CD14-positive monocyte (primary cell): ENCODE results near the gene IGF1. TPM values are rescaled to one million over a fixed set of nuclear protein-coding genes. Genes with fewer than 3 reads are reported as not detected.

Source experiments
- DNase-seq, 3 donors: peaks; one replicate each; pipeline ENCODE4 v3.0.0-alpha.2; 2011 to 2022
- H2AFZ ChIP-seq: 2 replicates; pipeline ENCODE4 v1.6.0; 2012; ENCODE audit warnings: mild to moderate bottlenecking, low read depth, low read length, inconsistent platforms; ENCODE audit not compliant: insufficient read depth, poor library complexity, severe bottlenecking
- H3K27ac ChIP-seq, 2 donors: 1 replicate in 1 of 2; 2 replicates in 1 of 2; pipeline ENCODE4 v1.5.1; 2012 to 2013; ENCODE audit warnings: low read length in 2 of 2, control low read depth in 1 of 2, inconsistent platforms in 1 of 2, low read depth in 1 of 2, mild to moderate bottlenecking in 1 of 2
- H3K27me3 ChIP-seq, 2 donors: one replicate each; pipeline versions ENCODE4 v1.6.0 to v1.6.1; 2011 to 2013; ENCODE audit warnings: low read length in 2 of 2; ENCODE audit not compliant: control insufficient read depth in 2 of 2, insufficient read depth in 2 of 2
- H3K36me3 ChIP-seq, 2 donors: replicated peaks in 1 of 2; 1 replicate in 1 of 2; 2 replicates in 1 of 2; pipeline versions ENCODE4 v1.5.1 to v1.6.1; 2012 to 2013; ENCODE audit warnings: low read length in 2 of 2, control low read depth in 1 of 2, inconsistent platforms in 1 of 2, mild to moderate bottlenecking in 1 of 2; ENCODE audit not compliant: insufficient read depth in 2 of 2, control insufficient read depth in 1 of 2
- H3K4me1 ChIP-seq, 2 donors: 1 replicate in 1 of 2; 2 replicates in 1 of 2; pipeline versions ENCODE4 v1.5.1 to v1.6.1; 2012 to 2013; ENCODE audit warnings: low read length in 2 of 2, control low read depth in 1 of 2, inconsistent platforms in 1 of 2, mild to moderate bottlenecking in 1 of 2, moderate library complexity in 1 of 2; ENCODE audit not compliant: insufficient read depth in 2 of 2, control insufficient read depth in 1 of 2
- H3K4me2 ChIP-seq: replicated peaks from 2 replicates; pipeline ENCODE3; 2012; ENCODE audit warnings: low read length, moderate library complexity, mild to moderate bottlenecking; ENCODE audit not compliant: poor library complexity, severe bottlenecking; ENCODE audit errors: extremely low read depth
- H3K4me3 ChIP-seq, 3 experiments: fragments of 200-600 bp in 1 of 3; sonication (generic) in 1 of 3; replicated peaks in 1 of 3; 1 replicate in 2 of 3; 2 replicates in 1 of 3; pipeline ENCODE4 v1.5.1; 2011 to 2013; ENCODE audit warnings: low read length in 3 of 3, mild to moderate bottlenecking in 3 of 3, control low read depth in 2 of 3, low read depth in 2 of 3, inconsistent platforms in 1 of 3, moderate library complexity in 1 of 3
- H3K79me2 ChIP-seq: 2 replicates; pipeline ENCODE4 v1.6.0; 2012; ENCODE audit warnings: mild to moderate bottlenecking, control low read depth, inconsistent platforms, low read length, moderate library complexity; ENCODE audit not compliant: insufficient read depth
- H3K9ac ChIP-seq: 2 replicates; pipeline ENCODE4 v1.6.0; 2017; ENCODE audit warnings: low read length, mild to moderate bottlenecking; ENCODE audit not compliant: insufficient read depth, poor library complexity, severe bottlenecking
- H3K9me3 ChIP-seq, 2 donors: replicated peaks in 1 of 2; 1 replicate in 1 of 2; 2 replicates in 1 of 2; pipeline versions ENCODE4 v1.5.1 to v1.6.1; 2012 to 2013; ENCODE audit warnings: low read length in 2 of 2, control low read depth in 1 of 2; ENCODE audit not compliant: control insufficient read depth in 1 of 2, insufficient read depth in 1 of 2
- H4K20me1 ChIP-seq: 2 replicates; pipeline ENCODE4 v1.6.0; 2012; ENCODE audit warnings: mild to moderate bottlenecking, low read length, control low read depth, moderate library complexity; ENCODE audit not compliant: insufficient read depth
- H3K27ac Mint-ChIP-seq, 7 donors: one replicate each; pipeline ENCODE4 v1.8.0; 2020; ENCODE audit warnings: mild to moderate bottlenecking in 7 of 7, mixed read lengths in 7 of 7, moderate library complexity in 6 of 7, inconsistent platforms in 2 of 7
- H3K27me3 Mint-ChIP-seq, 3 donors: one replicate each; pipeline ENCODE4 v1.8.0; 2021 to 2022; ENCODE audit warnings: low read depth in 3 of 3, mild to moderate bottlenecking in 3 of 3, mixed read lengths in 3 of 3, moderate library complexity in 3 of 3, inconsistent platforms in 1 of 3
- H3K36me3 Mint-ChIP-seq, 2 donors: one replicate each; pipeline ENCODE4 v1.8.0; 2020; ENCODE audit warnings: mixed read lengths in 2 of 2, inconsistent platforms in 1 of 2, mild to moderate bottlenecking in 1 of 2
- H3K4me1 Mint-ChIP-seq: one replicate; pipeline ENCODE4 v1.8.0; 2020; ENCODE audit warnings: mild to moderate bottlenecking, mixed read lengths
- H3K4me3 Mint-ChIP-seq, 2 donors: one replicate each; pipeline ENCODE4 v1.8.0; 2020; ENCODE audit warnings: mild to moderate bottlenecking in 2 of 2, mixed read lengths in 2 of 2, moderate library complexity in 1 of 2
- H3K9me3 Mint-ChIP-seq, 7 donors: one replicate each; pipeline ENCODE4 v1.8.0; 2020 to 2022; ENCODE audit warnings: mixed read lengths in 7 of 7, mild to moderate bottlenecking in 6 of 7, moderate library complexity in 6 of 7, inconsistent platforms in 2 of 7
- WGBS: methylation state at CpG from one replicate; pipeline ENCODE4 v1.1.5; 2013; ENCODE audit warnings: missing lambda C conversion rate; ENCODE audit not compliant: insufficient coverage; 5-methylcytosine and 5-hydroxymethylcytosine counted together
- intact Hi-C, 2 donors: fragments of 100-400 bp; cut with micrococcal nuclease; formaldehyde crosslinking; loops; one replicate each; pipeline versions ENCODE4 v1.15.0 to v1.15.1; 2023
- polyA plus RNA-seq, 3 donors: library from polyadenylated mRNA; depleted of rRNA in 1 of 3; unstranded in 2 of 3; stranded (reverse) in 1 of 3; fragments of 300-500 nt in 2 of 3; fragments of >200 nt in 1 of 3; fragmentation: Illumina TruSeq in 2 of 3; gene quantifications; 1 replicate in 2 of 3; 2 replicates in 1 of 3; pipeline ENCODE4 v1.2.3, GENCODE V29; 2012 to 2021
- TF ChIP-seq, protein P1 (sequence below): fragments of 200-600 bp; IDR thresholded peaks from one replicate; pipeline ENCODE4 v1.8.0; 2022; ENCODE audit warnings: antibody characterized with exemption, mild to moderate bottlenecking

Gene IGF1
- polyA plus RNA-seq, 3 donors: not detected

DNA sequence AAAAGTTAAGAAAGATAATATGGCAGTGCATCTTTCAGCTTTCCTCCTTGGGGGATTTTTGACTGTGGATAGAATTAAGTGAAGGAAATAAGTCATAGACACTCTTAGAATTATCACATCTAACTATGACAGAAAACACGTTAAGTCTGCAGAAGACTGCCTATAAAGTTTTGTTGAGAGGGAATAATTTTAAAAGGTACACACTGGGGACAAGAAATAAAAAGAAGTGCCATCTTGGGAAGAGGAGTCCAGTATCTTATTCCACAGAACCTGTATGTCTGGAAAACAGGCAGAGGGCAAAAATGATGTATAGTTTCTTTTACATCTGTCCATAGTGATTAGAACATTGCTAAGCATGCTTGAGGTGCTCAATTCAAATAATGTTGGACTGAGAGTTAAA is 80.7 kb downstream of the IGF1 start:
- DNase-seq: no peak
- no peak overlapping the region for H3K9ac ChIP-seq
- no peaks in the 10 kb centered on the region for H3K4me1 ChIP-seq
- H3K4me3 ChIP-seq: no peak overlapping the region
- Mint-ChIP-seq H3K27ac (no peak overlapping the region), H3K4me3 (no peak overlapping the region), H3K9me3 (peaks cover 0 to 1% (median 0%) of the 10 kb centered on the region in 7 donors), H3K27me3 (peaks cover 1 to 5% (median 4%) of the 10 kb centered on the region in 3 donors), H3K36me3 (no peaks in the 10 kb centered on the region), H3K4me1 (no peaks in the 10 kb centered on the region)
- H3K27ac ChIP-seq: no peak overlapping the region
- H3K9me3 ChIP-seq: no peaks in the 10 kb centered on the region
- H2AFZ ChIP-seq: no peak overlapping the region
- no peaks in the 10 kb centered on the region for H3K36me3 ChIP-seq
- WGBS: no CpG with 5 or more reads among the region's 1 CpG
- H4K20me1 ChIP-seq: no peaks in the 10 kb centered on the region
- H3K4me2 ChIP-seq: no peak overlapping the region
- TF ChIP-seq, protein P1, sequence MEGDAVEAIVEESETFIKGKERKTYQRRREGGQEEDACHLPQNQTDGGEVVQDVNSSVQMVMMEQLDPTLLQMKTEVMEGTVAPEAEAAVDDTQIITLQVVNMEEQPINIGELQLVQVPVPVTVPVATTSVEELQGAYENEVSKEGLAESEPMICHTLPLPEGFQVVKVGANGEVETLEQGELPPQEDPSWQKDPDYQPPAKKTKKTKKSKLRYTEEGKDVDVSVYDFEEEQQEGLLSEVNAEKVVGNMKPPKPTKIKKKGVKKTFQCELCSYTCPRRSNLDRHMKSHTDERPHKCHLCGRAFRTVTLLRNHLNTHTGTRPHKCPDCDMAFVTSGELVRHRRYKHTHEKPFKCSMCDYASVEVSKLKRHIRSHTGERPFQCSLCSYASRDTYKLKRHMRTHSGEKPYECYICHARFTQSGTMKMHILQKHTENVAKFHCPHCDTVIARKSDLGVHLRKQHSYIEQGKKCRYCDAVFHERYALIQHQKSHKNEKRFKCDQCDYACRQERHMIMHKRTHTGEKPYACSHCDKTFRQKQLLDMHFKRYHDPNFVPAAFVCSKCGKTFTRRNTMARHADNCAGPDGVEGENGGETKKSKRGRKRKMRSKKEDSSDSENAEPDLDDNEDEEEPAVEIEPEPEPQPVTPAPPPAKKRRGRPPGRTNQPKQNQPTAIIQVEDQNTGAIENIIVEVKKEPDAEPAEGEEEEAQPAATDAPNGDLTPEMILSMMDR: no peak
- intact Hi-C loops: no loop called here
- H3K79me2 ChIP-seq: no peaks in the 10 kb centered on the region
- no peaks in the 10 kb centered on the region for H3K27me3 ChIP-seq

DNA sequence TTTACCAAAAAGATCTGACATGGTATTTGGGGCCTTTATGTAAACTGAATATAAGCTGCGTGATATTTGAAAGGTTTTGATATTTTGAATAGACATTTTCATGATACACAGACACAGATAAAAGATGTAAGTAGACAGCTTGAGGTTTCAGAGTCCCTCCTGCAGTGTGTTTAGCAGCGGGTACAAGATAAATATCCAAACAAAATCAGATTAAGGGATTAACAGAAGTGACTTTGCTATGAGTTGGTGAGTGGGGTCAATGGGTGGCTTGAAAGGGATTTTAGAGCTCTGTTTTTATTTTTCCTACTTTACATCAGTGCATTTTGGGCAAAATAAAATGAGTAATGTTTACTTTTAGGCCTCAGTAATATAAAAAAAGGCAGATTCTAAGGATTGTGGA is 84.1 kb downstream of the IGF1 start:
- WGBS: no CpG with 5 or more reads among the region's 2 CpGs

More for the DNA sequence above, 84.1 kb downstream of the IGF1 start:
- H3K27me3 Mint-ChIP-seq: peaks cover 1 to 5% (median 2%) of the 10 kb centered on the region in 3 donors
- TF ChIP-seq, protein P1: no peak
- no peak overlapping the region for H3K4me3 ChIP-seq
- no peaks in the 10 kb centered on the region for H3K36me3 ChIP-seq
- no peaks in the 10 kb centered on the region for H3K79me2 ChIP-seq
- H3K9ac ChIP-seq: no peak overlapping the region
- no peaks in the 10 kb centered on the region for H3K4me1 ChIP-seq
- H3K9me3 Mint-ChIP-seq: peaks cover 0 to 1% (median 0%) of the 10 kb centered on the region in 7 donors
- H4K20me1 ChIP-seq: no peaks in the 10 kb centered on the region
- no peaks in the 10 kb centered on the region for H3K4me1 Mint-ChIP-seq
- no peaks in the 10 kb centered on the region for H3K36me3 Mint-ChIP-seq
- no peak overlapping the region for H3K4me3 Mint-ChIP-seq
- no peak overlapping the region for H3K27ac ChIP-seq
- H3K27ac Mint-ChIP-seq: no peak overlapping the region
- no peak overlapping the region for H3K4me2 ChIP-seq
- intact Hi-C loops: no loop called here
- H2AFZ ChIP-seq: no peak overlapping the region
- H3K9me3 ChIP-seq: no peaks in the 10 kb centered on the region
- DNase-seq: no peak
- no peaks in the 10 kb centered on the region for H3K27me3 ChIP-seq
